HCEC 1CT (cell line): ENCODE data around the gene ANKDD1B.

Experiments
- DNase-seq: peaks from one replicate; pipeline ENCODE4 v3.0.0-alpha.2; 2017

Gene ANKDD1B

DNA sequence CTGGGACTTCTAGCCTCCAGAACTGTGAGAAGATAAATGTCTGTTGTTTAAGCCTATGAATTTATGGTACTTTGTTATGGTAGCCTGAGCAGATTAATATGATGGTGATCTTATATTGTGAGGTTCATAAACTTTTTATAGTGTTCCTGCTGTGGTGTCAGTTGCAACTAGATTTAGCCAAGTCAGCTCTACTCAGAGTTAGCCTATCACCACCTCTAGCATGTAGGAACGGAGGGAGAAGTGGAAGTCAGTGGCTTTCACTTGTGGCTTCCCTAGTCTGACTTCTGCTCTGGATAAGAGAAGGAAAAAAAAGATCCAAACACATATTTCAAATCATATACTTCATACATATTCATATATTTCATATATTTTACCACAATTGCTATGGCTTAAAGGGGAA lies 99.4 kb downstream of the ANKDD1B start:
- no peak for DNase-seq

DNA sequence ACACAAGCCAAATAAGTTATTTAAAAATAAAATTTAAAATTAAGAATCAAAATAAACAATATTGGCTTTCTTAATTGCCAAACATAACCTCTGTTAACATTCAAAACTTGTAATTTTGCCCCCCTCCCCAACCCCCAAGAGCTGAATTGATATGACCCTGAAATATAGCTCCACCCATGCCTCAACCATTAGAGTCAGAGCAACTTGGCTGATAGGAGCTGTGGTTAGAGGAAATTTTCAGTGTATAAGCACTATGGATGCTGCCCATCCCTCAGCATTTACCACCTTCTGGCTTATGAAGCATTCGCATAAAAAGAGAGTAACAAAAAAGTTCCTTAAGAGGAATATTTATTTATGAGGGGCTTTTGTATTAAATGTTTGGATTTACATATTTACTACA lies 99.9 kb downstream of the ANKDD1B start:
- no peak for DNase-seq

DNA sequence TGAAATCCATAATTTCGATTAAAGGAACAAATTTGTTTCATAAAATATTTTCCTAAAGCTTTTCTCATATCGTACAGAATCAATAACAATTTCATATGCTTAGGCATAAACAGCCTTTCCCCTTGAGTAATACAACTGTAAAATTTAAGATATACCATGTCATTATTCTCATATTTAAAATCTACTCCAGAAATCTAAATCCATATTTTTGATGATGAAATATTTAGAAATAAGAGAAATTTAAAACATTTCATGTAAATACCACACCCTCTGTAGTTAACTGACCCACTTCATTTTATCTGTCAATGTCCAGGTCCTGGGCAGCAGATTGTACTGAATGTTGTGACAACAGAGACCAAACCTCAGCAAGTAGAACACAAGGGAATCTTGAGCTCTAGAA lies 100.8 kb downstream of the ANKDD1B start:
- no peak for DNase-seq

DNA sequence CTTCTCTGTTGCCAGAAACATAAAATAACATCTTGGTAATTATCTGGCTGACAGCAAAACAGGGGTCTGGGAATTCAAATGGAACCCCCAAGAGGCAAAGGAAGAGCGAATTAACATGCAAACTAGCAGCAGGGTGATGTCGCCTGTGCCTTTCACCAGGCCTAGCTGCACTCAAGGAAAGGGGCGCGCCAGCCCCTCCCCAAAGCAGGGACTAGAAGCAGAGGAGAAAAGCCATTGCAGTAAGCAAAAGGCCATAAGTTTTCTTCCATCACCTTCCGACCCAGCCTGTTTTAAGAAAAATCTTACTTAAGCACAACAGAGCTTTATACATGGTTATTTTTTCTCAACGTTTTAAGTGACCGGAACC lies 105.4 kb downstream of the ANKDD1B start:
- no peak for DNase-seq

DNA sequence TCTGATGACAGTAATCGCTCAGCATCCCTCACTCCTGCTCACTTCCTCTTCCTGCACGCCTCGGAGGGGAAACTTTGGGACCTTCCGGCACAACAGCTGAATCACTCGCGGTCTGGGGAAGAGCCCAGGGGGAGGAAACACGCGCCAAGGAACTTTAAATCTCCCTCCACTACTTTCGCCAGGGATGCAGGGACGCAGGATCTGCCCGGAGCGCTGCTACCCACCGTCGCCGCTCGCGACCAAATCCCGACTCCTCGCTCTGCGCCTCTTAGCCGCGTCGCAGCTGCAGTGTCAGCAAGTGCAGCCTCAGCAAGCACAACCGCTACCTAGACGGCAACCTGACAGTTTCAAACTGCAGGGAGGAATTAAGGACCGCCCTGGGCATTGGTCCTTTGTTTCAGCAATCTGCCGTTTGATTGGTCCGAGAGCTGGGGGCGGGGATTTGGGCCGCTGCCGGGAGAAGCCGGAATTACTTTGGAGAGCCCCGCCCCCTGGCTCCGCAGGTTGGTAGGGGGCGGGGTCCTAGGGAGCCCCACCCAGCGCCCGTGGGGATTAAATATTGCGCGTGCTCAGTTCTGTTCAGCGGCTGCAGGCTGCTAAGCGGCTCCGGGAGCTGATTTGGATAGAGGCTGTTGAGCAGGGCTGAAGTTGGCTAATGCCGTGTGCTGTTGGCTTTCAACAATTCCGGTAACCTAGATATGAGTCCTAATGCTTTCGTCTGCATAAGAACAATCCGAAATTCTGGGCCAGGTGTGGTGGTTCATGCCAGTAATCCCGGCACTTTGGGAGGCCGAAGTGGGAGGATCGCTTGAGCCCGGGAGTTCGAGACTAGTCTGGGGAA lies 106.0 kb downstream of the ANKDD1B start, which contains the start of gene POC5:
Gene POC5 (minus strand): TSS at position 356 of the 841 bp plus-strand sequence. CDS start 4,500 bp downstream, outside the sequence.
- peak; percentile 94 for DNase-seq

DNA sequence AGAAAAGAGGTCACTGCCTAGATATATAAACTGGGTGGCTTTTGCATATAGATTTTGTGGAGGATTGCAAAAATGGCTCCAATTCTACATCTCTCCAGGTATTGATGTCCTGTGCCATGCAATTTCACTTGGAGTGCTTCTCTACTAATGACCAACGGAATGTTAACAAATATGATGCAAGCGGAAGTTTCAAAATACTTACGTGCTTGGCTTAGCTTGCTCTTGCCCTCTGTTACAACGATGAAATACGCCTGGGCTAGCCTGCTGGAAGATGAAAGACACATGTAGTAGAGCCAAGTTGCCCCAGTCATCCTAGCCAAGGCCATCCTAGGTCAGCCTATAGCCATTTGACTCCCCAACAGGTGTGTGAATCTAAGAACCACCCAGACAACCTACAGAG lies 109.6 kb downstream of the ANKDD1B start:
- DNase-seq: peak; percentile 7
